ENCODE data around the gene CPNE5.

GRCh38 chr6:36794713-36795065, 44.6 kb downstream of the CPNE5 start:
- TF ChIP-seq, protein P1, sequence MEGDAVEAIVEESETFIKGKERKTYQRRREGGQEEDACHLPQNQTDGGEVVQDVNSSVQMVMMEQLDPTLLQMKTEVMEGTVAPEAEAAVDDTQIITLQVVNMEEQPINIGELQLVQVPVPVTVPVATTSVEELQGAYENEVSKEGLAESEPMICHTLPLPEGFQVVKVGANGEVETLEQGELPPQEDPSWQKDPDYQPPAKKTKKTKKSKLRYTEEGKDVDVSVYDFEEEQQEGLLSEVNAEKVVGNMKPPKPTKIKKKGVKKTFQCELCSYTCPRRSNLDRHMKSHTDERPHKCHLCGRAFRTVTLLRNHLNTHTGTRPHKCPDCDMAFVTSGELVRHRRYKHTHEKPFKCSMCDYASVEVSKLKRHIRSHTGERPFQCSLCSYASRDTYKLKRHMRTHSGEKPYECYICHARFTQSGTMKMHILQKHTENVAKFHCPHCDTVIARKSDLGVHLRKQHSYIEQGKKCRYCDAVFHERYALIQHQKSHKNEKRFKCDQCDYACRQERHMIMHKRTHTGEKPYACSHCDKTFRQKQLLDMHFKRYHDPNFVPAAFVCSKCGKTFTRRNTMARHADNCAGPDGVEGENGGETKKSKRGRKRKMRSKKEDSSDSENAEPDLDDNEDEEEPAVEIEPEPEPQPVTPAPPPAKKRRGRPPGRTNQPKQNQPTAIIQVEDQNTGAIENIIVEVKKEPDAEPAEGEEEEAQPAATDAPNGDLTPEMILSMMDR (IDR thresholded peaks at IDR 0.05; ENCODE audit: low read depth, low read length), result no peak
- no peak for TF ChIP-seq EZH2phosphoT487 (IDR thresholded peaks at IDR 0.05; ENCODE audit: low read depth)

All from OCI-LY3 (cell line).